ENCODE results near the gene KRT15. TPM values are rescaled to one million over a fixed set of nuclear protein-coding genes. Genes with fewer than 3 reads are reported as not detected.

Gene KRT15
- not detected for total RNA-seq

- no peak for TF ChIP-seq CTCF (IDR thresholded peaks at IDR 0.05; ENCODE audit: low read depth)
Observed at GRCh38 chr17:41518789-41519449, at the start of gene KRT15. Gene KRT15 (minus strand): TSS chr17:41518890. CDS start chr17:41518827, 63 bp downstream.

GRCh38 chr17:41567317-41567716, 48.6 kb upstream of the KRT15 start:
- TF ChIP-seq CTCF (IDR thresholded peaks at IDR 0.05; ENCODE audit: low read depth) = no peak

GRCh38 chr17:41565338-41565737, 46.6 kb upstream of the KRT15 start:
- TF ChIP-seq CTCF (IDR thresholded peaks at IDR 0.05; ENCODE audit: low read depth) = no peak

GRCh38 chr17:41563607-41564170, 45.0 kb upstream of the KRT15 start:
- TF ChIP-seq CTCF (IDR thresholded peaks at IDR 0.05; ENCODE audit: low read depth) = no peak

GRCh38 chr17:41561554-41561953, 42.9 kb upstream of the KRT15 start:
- no peak for TF ChIP-seq CTCF (IDR thresholded peaks at IDR 0.05; ENCODE audit: low read depth)

- no peak for TF ChIP-seq CTCF (IDR thresholded peaks at IDR 0.05; ENCODE audit: low read depth)
Observed at GRCh38 chr17:41559548-41559947, 40.9 kb upstream of the KRT15 start.

GRCh38 chr17:41556931-41557330, 38.2 kb upstream of the KRT15 start:
- no peak for TF ChIP-seq CTCF (IDR thresholded peaks at IDR 0.05; ENCODE audit: low read depth)
